ENCODE measurements around the gene SPNS3. TPM values are rescaled to one million over a fixed set of nuclear protein-coding genes. Genes with fewer than 3 reads are reported as not detected.

The SPNS3 gene
- total and polyA plus RNA-seq, 9 donors, result 0.06 to 0.80 (median 0.20) TPM; not detected in 4

DNA sequence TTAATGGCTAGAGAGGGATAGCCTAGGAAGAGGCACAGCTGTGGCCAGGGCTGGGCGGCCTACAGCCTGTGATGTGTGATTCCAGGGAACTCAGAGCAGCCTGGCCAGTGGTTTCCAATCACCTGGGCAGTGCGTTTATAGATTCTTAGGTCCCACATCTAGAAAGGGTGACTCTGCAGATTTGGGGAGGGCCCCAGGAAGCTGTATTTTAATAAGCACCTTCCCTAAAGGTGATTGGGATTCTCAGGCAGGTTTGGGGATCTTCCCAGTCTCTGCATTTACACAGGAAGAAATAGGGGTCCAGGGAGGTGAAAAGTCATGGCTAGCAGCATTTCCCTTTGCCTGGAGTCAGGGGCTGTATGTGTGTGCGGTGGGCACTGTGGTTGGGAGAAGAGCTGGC, 74.5 kb downstream of the SPNS3 start:
- Histone ChIP-seq H3K27ac (no peak overlapping the region), H3K4me3 (no peak overlapping the region), H3K4me1 (ENCODE audit: insufficient read depth) (no peaks in the 10 kb centered on the region), H3K36me3 (no peaks in the 10 kb centered on the region), H3K9me3 (no peaks in the 10 kb centered on the region), H3K27me3 (no peaks in the 10 kb centered on the region)
- TF ChIP-seq EP300 (IDR thresholded peaks at IDR 0.05), result no peak
- no peak for TF ChIP-seq POLR2A (IDR thresholded peaks at IDR 0.05)
- TF ChIP-seq, protein P1, sequence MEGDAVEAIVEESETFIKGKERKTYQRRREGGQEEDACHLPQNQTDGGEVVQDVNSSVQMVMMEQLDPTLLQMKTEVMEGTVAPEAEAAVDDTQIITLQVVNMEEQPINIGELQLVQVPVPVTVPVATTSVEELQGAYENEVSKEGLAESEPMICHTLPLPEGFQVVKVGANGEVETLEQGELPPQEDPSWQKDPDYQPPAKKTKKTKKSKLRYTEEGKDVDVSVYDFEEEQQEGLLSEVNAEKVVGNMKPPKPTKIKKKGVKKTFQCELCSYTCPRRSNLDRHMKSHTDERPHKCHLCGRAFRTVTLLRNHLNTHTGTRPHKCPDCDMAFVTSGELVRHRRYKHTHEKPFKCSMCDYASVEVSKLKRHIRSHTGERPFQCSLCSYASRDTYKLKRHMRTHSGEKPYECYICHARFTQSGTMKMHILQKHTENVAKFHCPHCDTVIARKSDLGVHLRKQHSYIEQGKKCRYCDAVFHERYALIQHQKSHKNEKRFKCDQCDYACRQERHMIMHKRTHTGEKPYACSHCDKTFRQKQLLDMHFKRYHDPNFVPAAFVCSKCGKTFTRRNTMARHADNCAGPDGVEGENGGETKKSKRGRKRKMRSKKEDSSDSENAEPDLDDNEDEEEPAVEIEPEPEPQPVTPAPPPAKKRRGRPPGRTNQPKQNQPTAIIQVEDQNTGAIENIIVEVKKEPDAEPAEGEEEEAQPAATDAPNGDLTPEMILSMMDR (IDR thresholded peaks at IDR 0.05), result no peak
- intact Hi-C loops (cut with DNase I), result no loop called here
- DNase-seq, result no peak
- WGBS, 3 donors, result 90 to 95% (median 91%) methylated on average over 3 of the region's 3 CpGs

GRCh38 chr17:4509401-4509800, 75.7 kb downstream of the SPNS3 start:
- intact Hi-C loops (cut with DNase I), result no loop called here
- Histone ChIP-seq H3K27me3 (no peaks in the 10 kb centered on the region), H3K4me1 (ENCODE audit: insufficient read depth) (no peaks in the 10 kb centered on the region), H3K27ac (no peak overlapping the region), H3K36me3 (no peaks in the 10 kb centered on the region), H3K4me3 (no peak overlapping the region), H3K9me3 (no peaks in the 10 kb centered on the region)
- TF ChIP-seq POLR2A (IDR thresholded peaks at IDR 0.05) (no peak), EP300 (IDR thresholded peaks at IDR 0.05) (no peak)
- TF ChIP-seq, protein P1 (IDR thresholded peaks at IDR 0.05), result no peak
- DNase-seq, result no peak
- whole genome bisulfite sequencing, 3 donors, result 45 to 59% (median 56%) methylated on average over 8 of the region's 8 CpGs

GRCh38 chr17:4509923-4510617, 76.3 kb downstream of the SPNS3 start:
- H3K27ac ChIP-seq, result no peak overlapping the region
- H3K36me3 ChIP-seq, result no peaks in the 10 kb centered on the region
- WGBS, 3 donors, result 53 to 70% (median 54%) methylated on average over 21 of the region's 21 CpGs
- no peak overlapping the region for H3K4me3 ChIP-seq
- no peaks in the 10 kb centered on the region for H3K9me3 ChIP-seq
- DNase-seq, result no peak
- no peaks in the 10 kb centered on the region for H3K27me3 ChIP-seq
- TF ChIP-seq, protein P1 (IDR thresholded peaks at IDR 0.05), result no peak
- TF ChIP-seq POLR2A (IDR thresholded peaks at IDR 0.05), result no peak
- no peak for TF ChIP-seq EP300 (IDR thresholded peaks at IDR 0.05)
- intact Hi-C loops (cut with DNase I), result no loop called here
- no peaks in the 10 kb centered on the region for H3K4me1 ChIP-seq (ENCODE audit: insufficient read depth)

- no peaks in the 10 kb centered on the region for H3K27me3 ChIP-seq
- no peaks in the 10 kb centered on the region for H3K36me3 ChIP-seq
- H3K4me1 ChIP-seq (ENCODE audit: insufficient read depth), result no peaks in the 10 kb centered on the region
- DNase-seq, result no peak
- 76 to 82% (median 79%) methylated on average over 11 of the region's 11 CpGs for WGBS, 3 donors
- H3K27ac ChIP-seq, result no peak overlapping the region
- no peaks in the 10 kb centered on the region for H3K9me3 ChIP-seq
- no peak overlapping the region for H3K4me3 ChIP-seq
- intact Hi-C loops (cut with DNase I), result no loop called here
- TF ChIP-seq EP300 (IDR thresholded peaks at IDR 0.05), result no peak
- TF ChIP-seq POLR2A (IDR thresholded peaks at IDR 0.05), result no peak
- TF ChIP-seq, protein P1 (IDR thresholded peaks at IDR 0.05), result no peak
Observed at GRCh38 chr17:4510618-4510941, 76.8 kb downstream of the SPNS3 start.
